ENCODE measurements around the gene CNTNAP2. TPM values are rescaled to one million over a fixed set of nuclear protein-coding genes. Genes with fewer than 3 reads are reported as not detected.

Gene CNTNAP2
- total RNA-seq, 1 donor from 2014 or later, result 2.2 TPM

GRCh38 chr7:147048864-147049263, 932.3 kb downstream of the CNTNAP2 start:
- no peaks in the 10 kb centered on the region for H3K27me3 ChIP-seq
- no peak for DNase-seq (ENCODE audit: extremely low spot score in 2 of 2)
- H3K9me3 ChIP-seq, result no peaks in the 10 kb centered on the region
- H3K36me3 ChIP-seq, result no peaks in the 10 kb centered on the region
- TF ChIP-seq CTCF (IDR thresholded peaks at IDR 0.05) (no peak), POLR2AphosphoS5 (IDR thresholded peaks at IDR 0.05; ENCODE audit: insufficient read depth in 1 of 2, low read depth in 1 of 2) (no peak), POLR2A (IDR thresholded peaks at IDR 0.05) (no peak)
- no peak overlapping the region for H3K27ac ChIP-seq
- H3K4me3 ChIP-seq, result no peak overlapping the region
- intact Hi-C loops (cut with DNase I), result no loop called here
- H3K4me1 ChIP-seq, result no peaks in the 10 kb centered on the region

- no peak overlapping the region for H3K4me3 ChIP-seq
- H3K4me1 ChIP-seq, result no peaks in the 10 kb centered on the region
- H3K36me3 ChIP-seq, result no peaks in the 10 kb centered on the region
- no peak overlapping the region for H3K27ac ChIP-seq
- no peaks in the 10 kb centered on the region for H3K27me3 ChIP-seq
- no peaks in the 10 kb centered on the region for H3K9me3 ChIP-seq
- no peak for DNase-seq (ENCODE audit: extremely low spot score in 2 of 2)
- TF ChIP-seq POLR2AphosphoS5 (IDR thresholded peaks at IDR 0.05; ENCODE audit: insufficient read depth in 1 of 2, low read depth in 1 of 2) (no peak), POLR2A (IDR thresholded peaks at IDR 0.05) (no peak), CTCF (IDR thresholded peaks at IDR 0.05) (no peak)
- intact Hi-C loops (cut with DNase I), result no loop called here
Observed at GRCh38 chr7:147052818-147053217, 936.2 kb downstream of the CNTNAP2 start.

- Histone ChIP-seq H3K27ac (no peak overlapping the region), H3K4me3 (no peak overlapping the region), H3K36me3 (no peaks in the 10 kb centered on the region), H3K27me3 (no peaks in the 10 kb centered on the region), H3K9me3 (no peaks in the 10 kb centered on the region), H3K4me1 (no peaks in the 10 kb centered on the region)
- intact Hi-C loops (cut with DNase I), result no loop called here
- TF ChIP-seq POLR2A (IDR thresholded peaks at IDR 0.05), result no peak
- TF ChIP-seq POLR2AphosphoS5 (IDR thresholded peaks at IDR 0.05; ENCODE audit: insufficient read depth in 1 of 2, low read depth in 1 of 2), result no peak
- no peak for TF ChIP-seq CTCF (IDR thresholded peaks at IDR 0.05)
- DNase-seq (ENCODE audit: extremely low spot score in 2 of 2), result no peak
Observed at GRCh38 chr7:147053746-147054145, 937.1 kb downstream of the CNTNAP2 start.

DNA sequence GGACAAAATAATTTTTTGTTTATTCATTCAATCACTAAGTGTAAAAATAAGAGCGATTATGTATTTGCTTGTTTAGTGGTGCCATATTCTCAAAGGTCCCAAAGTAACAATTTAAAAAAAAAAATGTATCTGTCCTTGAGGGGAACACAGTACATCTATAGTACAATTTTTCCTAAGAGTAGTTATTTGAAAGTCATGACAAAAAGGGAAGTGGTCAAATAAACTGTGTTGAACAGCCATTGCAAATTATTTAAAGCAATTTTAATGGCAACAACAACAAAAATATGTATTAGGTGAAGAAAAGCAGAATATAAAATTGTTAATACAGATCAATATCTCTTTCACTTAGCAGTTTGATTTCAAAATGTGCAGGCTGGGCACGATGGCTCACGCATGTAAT, 943.5 kb downstream of the CNTNAP2 start:
- TF ChIP-seq POLR2AphosphoS5 (IDR thresholded peaks at IDR 0.05; ENCODE audit: insufficient read depth in 1 of 2, low read depth in 1 of 2) (no peak), POLR2A (IDR thresholded peaks at IDR 0.05) (no peak), CTCF (IDR thresholded peaks at IDR 0.05) (no peak)
- no peak for DNase-seq (ENCODE audit: extremely low spot score in 2 of 2)
- intact Hi-C loops (cut with DNase I), result no loop called here
- no peak overlapping the region for H3K4me3 ChIP-seq
- H3K36me3 ChIP-seq, result no peaks in the 10 kb centered on the region
- H3K27me3 ChIP-seq, result no peaks in the 10 kb centered on the region
- no peaks in the 10 kb centered on the region for H3K9me3 ChIP-seq
- no peaks in the 10 kb centered on the region for H3K4me1 ChIP-seq
- H3K27ac ChIP-seq, result no peak overlapping the region

- intact Hi-C loops (cut with DNase I), result no loop called here
Observed at GRCh38 chr7:147062897-147063296, 946.3 kb downstream of the CNTNAP2 start.

More at GRCh38 chr7:147062897-147063296, 946.3 kb downstream of the CNTNAP2 start:
- no peak overlapping the region for H3K27ac ChIP-seq
- DNase-seq (ENCODE audit: extremely low spot score in 2 of 2), result no peak
- H3K27me3 ChIP-seq, result no peaks in the 10 kb centered on the region
- H3K36me3 ChIP-seq, result no peaks in the 10 kb centered on the region
- H3K4me3 ChIP-seq, result no peak overlapping the region
- TF ChIP-seq CTCF (IDR thresholded peaks at IDR 0.05) (no peak), POLR2A (IDR thresholded peaks at IDR 0.05) (no peak), POLR2AphosphoS5 (IDR thresholded peaks at IDR 0.05; ENCODE audit: insufficient read depth in 1 of 2, low read depth in 1 of 2) (no peak)
- H3K4me1 ChIP-seq, result no peaks in the 10 kb centered on the region
- no peaks in the 10 kb centered on the region for H3K9me3 ChIP-seq
